VCaP (cell line): Measurements from ENCODE around the gene PCNX1.

Source experiments
- H3K27ac ChIP-seq: fragments of 450-650 bp; 2 replicates; pipeline ENCODE4 v1.5.1; 2017
- CTCF ChIP-seq: fragments of 450-650 bp; conservative IDR thresholded peaks from 2 replicates; pipeline ENCODE4 v1.5.1; 2017; ENCODE audit warnings: mild to moderate bottlenecking, moderate library complexity

PCNX1 gene

DNA sequence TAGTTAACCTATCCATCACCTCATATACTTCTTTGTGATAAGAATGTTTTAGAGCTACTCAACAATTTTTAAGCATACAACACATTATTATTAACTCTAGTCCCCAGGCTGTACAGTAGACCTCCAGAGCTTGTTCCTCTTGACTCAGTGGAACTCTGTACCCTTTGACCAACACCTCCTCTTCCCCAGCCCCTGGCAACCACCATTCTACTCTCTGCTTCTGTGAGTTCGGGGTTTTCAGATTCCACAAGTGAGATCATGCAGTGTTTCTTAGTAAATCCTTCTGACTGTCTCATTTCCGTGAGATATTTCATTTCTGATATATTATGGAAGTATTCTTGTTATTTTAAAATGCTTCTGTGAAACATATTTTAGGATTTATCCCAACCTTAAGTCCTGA lies 200.7 kb downstream of the PCNX1 start:
- no peak overlapping the region for H3K27ac ChIP-seq
- no peak for TF ChIP-seq CTCF

DNA sequence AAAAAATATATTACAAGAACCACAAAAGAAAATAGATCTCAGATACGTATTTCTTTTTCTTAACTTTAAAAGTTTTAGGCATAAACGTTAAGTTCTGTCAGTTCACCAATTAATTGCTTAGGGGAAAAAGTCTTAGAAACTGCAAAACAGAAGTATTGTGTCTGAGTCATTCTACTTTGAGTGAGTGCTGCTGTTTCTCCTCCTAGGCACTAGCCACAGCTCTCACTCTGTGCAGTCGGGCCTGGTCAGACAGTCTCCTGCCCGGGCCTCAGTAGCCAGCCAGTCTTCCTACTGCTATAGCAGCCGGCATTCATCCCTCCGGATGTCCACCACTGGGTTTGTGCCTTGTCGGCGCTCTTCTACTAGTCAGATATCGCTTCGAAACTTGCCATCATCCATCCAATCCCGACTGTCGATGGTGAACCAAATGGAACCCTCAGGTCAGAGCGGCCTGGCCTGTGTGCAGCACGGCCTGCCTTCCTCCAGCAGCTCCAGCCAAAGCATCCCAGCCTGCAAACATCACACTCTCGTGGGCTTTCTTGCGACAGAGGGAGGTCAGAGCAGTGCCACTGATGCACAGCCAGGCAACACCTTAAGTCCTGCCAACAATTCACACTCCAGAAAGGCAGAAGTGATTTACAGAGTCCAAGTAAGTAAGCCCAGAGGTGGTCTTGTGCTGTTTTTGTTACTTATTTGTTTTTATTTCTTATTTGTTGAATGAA lies 201.3 kb downstream of the PCNX1 start:
- no peak overlapping the region for H3K27ac ChIP-seq
- no peak for TF ChIP-seq CTCF

DNA sequence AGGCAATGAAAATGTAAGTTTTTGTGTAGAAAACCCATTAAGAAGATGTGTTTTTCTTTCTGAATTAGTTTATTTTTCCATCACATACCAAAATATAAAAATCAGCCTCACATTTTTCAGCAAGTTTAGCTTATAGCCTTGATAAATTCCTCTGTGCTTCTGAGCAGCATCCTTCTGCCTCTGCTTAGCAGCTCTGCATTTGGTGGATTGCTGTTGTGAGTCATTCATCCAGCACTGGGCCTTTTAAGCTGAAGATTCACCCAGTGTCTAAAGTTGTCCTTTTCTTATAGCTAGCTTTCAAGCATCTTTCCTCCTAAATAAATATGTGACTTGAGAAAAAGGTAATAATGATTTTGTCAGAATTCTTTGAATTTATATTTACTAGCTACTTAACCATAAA lies 206.1 kb downstream of the PCNX1 start:
- TF ChIP-seq CTCF: no peak
- no peak overlapping the region for H3K27ac ChIP-seq

GRCh38 chr14:71114565-71114964 lies 207.3 kb downstream of the PCNX1 start:
- TF ChIP-seq CTCF: no peak
- H3K27ac ChIP-seq: no peak overlapping the region; the same call in 1 of the 2 replicates

GRCh38 chr14:71115306-71115705 lies 208.0 kb downstream of the PCNX1 start:
- peak overlapping the region; percentile 50 for H3K27ac ChIP-seq
- no peak for TF ChIP-seq CTCF

DNA sequence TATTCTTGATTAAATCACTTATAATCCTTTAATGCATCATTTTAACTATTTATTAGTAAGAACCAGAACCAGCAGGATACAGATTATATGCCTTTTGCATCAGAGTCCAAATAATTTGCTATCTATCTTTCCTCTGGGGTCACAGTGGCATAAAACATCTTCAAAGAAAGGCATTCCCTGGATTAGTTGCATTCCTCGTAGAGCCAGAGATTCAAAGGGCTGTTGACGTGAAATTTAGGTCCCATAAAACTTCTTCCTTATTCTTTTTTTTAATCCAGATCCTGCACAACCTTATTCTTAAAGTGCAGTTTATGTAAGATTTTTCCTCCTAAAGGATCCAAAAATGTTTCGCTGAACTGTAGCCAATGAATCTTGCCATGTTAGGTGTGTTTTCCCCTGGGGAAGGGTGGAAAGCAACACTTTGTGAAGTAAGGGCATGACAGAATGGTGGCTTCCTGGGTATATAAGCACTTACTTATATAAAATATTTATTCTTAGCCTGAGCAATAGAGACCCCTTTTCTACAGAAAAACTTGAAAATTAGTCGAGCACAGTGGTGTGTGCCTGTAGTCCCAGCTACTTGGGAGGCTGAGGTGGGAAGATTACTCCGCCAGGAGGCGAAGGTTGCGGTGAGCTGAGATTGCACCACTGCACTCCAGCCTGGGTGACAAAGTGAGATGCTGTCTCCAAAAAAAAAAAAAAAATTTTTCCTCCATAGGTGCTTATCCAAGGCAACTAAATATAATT lies 208.7 kb downstream of the PCNX1 start:
- no peak for TF ChIP-seq CTCF
- peak overlapping the region; percentile 50 for H3K27ac ChIP-seq

- TF ChIP-seq CTCF: no peak
- peak overlapping the region; percentile 50 for H3K27ac ChIP-seq
These were observed 209.4 kb downstream of the PCNX1 start for GRCh38 chr14:71116568-71117122.
